Measurements from ENCODE around the gene PLS1.
"Not testable (repeated sequence)": the region's sequence is repeated elsewhere in the genome, so short reads cannot be mapped to it uniquely, and the experiment has no call there.

The PLS1 gene

GRCh38 chr3:142595951-142596725, at the start of gene PLS1:
Gene PLS1 (plus strand): TSS chr3:142596393. CDS start chr3:142664238, 67,845 bp downstream.
- peak; percentile 96 for DNase-seq

GRCh38 chr3:142549986-142550385, 46.2 kb upstream of the PLS1 start:
- DNase-seq: no peak

GRCh38 chr3:142552579-142552978, 43.6 kb upstream of the PLS1 start:
- not testable (repeated sequence) for DNase-seq

- DNase-seq: no peak
Measured at GRCh38 chr3:142553741-142554140, 42.5 kb upstream of the PLS1 start.

- DNase-seq: no peak
Measured at GRCh38 chr3:142560118-142560517, 36.1 kb upstream of the PLS1 start.

GRCh38 chr3:142563496-142563997, 32.6 kb upstream of the PLS1 start:
- DNase-seq: no peak

GRCh38 chr3:142566096-142566495, 30.1 kb upstream of the PLS1 start:
- no peak for DNase-seq

- no peak for DNase-seq
Measured at GRCh38 chr3:142568393-142569017, 27.7 kb upstream of the PLS1 start.

GRCh38 chr3:142569422-142569821, 26.8 kb upstream of the PLS1 start:
- DNase-seq: not testable (repeated sequence)

- not testable (repeated sequence) for DNase-seq
Measured at GRCh38 chr3:142574223-142574622, 22.0 kb upstream of the PLS1 start.

- no peak for DNase-seq
Measured at GRCh38 chr3:142574665-142575064, 21.5 kb upstream of the PLS1 start.

- no peak for DNase-seq
Measured at GRCh38 chr3:142576792-142577191, 19.4 kb upstream of the PLS1 start.

GRCh38 chr3:142577696-142578328, 18.4 kb upstream of the PLS1 start:
- peak; percentile 32 for DNase-seq

GRCh38 chr3:142578329-142579223, 17.6 kb upstream of the PLS1 start, which contains the start of gene ATR:
Gene ATR (minus strand): TSS chr3:142578733. CDS start chr3:142578704, 29 bp downstream.
- DNase-seq: peak; percentile 98

GRCh38 chr3:142580061-142580423, 16.2 kb upstream of the PLS1 start:
- DNase-seq: no peak

- DNase-seq: not testable (repeated sequence)
Measured at GRCh38 chr3:142581070-142581469, 15.1 kb upstream of the PLS1 start.

GRCh38 chr3:142586803-142587406, 9.3 kb upstream of the PLS1 start:
- DNase-seq: peak; percentile 88

- DNase-seq: no peak
Measured at GRCh38 chr3:142588703-142589102, 7.5 kb upstream of the PLS1 start.

GRCh38 chr3:142592268-142592667, 3.9 kb upstream of the PLS1 start:
- not testable (repeated sequence) for DNase-seq

- DNase-seq: no peak
Measured at GRCh38 chr3:142595141-142595540, 1.1 kb upstream of the PLS1 start.

- peak; percentile 34 for DNase-seq
Measured at GRCh38 chr3:142595581-142595950, 627 bp upstream of the PLS1 start.

- DNase-seq: no peak
Measured at GRCh38 chr3:142596726-142597088, 514 bp downstream of the PLS1 start.
